Measurements from ENCODE around the gene PPFIA2.

Gene PPFIA2

DNA sequence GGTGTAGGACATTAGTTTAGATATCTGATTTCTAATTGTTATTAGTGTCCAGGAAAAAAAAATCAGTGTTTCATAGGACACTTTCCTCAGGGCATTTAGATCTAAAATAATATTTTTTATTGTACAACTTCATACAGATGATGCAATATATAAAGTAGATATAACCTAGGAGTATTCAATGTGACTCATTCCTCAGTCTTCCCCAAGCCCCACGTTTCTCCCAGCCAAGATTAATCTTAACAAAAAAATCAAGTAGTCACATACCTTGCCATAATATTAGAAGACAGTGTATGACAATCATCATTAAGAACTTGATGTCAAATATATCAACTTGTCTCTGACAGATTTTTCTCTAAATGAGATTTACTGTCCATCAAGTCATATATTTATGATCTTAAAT is 37.1 kb downstream of the PPFIA2 start:
- TF ChIP-seq FOXP2 (optimal IDR thresholded peaks at IDR 0.05; ENCODE audit: borderline replicate concordance, extremely low read depth, extremely low read length, insufficient read depth): no peak
- TF ChIP-seq SIN3A (IDR thresholded peaks at IDR 0.05; ENCODE audit: borderline replicate concordance, insufficient read depth, low read length): no peak
- no peak for TF ChIP-seq TAF1 (IDR thresholded peaks at IDR 0.05; ENCODE audit: borderline replicate concordance, insufficient read depth, low read length)
- TF ChIP-seq, protein P1, sequence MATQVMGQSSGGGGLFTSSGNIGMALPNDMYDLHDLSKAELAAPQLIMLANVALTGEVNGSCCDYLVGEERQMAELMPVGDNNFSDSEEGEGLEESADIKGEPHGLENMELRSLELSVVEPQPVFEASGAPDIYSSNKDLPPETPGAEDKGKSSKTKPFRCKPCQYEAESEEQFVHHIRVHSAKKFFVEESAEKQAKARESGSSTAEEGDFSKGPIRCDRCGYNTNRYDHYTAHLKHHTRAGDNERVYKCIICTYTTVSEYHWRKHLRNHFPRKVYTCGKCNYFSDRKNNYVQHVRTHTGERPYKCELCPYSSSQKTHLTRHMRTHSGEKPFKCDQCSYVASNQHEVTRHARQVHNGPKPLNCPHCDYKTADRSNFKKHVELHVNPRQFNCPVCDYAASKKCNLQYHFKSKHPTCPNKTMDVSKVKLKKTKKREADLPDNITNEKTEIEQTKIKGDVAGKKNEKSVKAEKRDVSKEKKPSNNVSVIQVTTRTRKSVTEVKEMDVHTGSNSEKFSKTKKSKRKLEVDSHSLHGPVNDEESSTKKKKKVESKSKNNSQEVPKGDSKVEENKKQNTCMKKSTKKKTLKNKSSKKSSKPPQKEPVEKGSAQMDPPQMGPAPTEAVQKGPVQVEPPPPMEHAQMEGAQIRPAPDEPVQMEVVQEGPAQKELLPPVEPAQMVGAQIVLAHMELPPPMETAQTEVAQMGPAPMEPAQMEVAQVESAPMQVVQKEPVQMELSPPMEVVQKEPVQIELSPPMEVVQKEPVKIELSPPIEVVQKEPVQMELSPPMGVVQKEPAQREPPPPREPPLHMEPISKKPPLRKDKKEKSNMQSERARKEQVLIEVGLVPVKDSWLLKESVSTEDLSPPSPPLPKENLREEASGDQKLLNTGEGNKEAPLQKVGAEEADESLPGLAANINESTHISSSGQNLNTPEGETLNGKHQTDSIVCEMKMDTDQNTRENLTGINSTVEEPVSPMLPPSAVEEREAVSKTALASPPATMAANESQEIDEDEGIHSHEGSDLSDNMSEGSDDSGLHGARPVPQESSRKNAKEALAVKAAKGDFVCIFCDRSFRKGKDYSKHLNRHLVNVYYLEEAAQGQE (IDR thresholded peaks at IDR 0.05; ENCODE audit: insufficient read depth in 1 of 2, low read depth in 2 of 2, low read length in 2 of 2): no peak
- TF ChIP-seq POLR2AphosphoS5 (IDR thresholded peaks at IDR 0.05; ENCODE audit: low read depth, low read length): no peak

DNA sequence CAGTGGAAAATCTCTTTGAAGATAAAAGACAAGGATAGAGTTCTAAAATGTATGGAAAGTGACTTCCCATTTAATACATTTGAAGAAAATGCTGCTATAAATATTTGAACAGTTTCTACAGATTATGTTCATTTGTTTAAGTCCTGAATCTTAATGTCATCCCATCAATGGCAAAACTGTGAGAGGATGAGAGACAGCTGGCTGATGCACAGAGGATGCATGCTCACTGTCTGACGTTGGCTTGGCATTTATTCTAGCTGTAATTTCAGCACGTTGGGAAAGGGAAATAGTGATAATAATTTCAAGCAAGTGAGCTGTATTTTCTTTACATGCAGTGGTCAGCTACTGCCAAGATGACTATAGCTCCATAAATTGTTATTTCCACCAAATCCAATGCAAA is 40.5 kb downstream of the PPFIA2 start:
- TF ChIP-seq TAF1 (IDR thresholded peaks at IDR 0.05; ENCODE audit: borderline replicate concordance, insufficient read depth, low read length) (no peak), POLR2AphosphoS5 (IDR thresholded peaks at IDR 0.05; ENCODE audit: low read depth, low read length) (no peak), FOXP2 (optimal IDR thresholded peaks at IDR 0.05; ENCODE audit: borderline replicate concordance, extremely low read depth, extremely low read length, insufficient read depth) (no peak), SIN3A (IDR thresholded peaks at IDR 0.05; ENCODE audit: borderline replicate concordance, insufficient read depth, low read length) (no peak)
- TF ChIP-seq, protein P1 (IDR thresholded peaks at IDR 0.05; ENCODE audit: insufficient read depth in 1 of 2, low read depth in 2 of 2, low read length in 2 of 2): no peak

DNA sequence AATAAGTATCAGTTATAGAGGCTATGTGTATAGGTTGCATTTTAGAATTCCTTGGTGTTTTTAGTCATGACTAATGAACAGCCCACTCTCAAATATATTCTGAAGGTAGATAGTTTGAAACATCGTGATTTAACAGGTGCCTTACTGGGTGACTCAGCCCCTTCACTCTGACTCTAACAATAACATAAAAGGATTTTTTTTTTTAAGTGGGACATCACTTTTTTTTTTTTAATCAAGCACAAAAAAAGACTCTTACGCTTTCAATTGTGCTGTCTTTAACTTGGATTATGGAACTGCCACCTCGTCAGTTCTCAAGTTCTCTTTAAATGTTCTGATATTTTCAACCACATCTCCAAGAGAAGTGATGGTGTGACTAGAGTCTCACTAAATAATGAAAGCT is 46.6 kb downstream of the PPFIA2 start:
- no peak for TF ChIP-seq SIN3A (IDR thresholded peaks at IDR 0.05; ENCODE audit: borderline replicate concordance, insufficient read depth, low read length)

DNA sequence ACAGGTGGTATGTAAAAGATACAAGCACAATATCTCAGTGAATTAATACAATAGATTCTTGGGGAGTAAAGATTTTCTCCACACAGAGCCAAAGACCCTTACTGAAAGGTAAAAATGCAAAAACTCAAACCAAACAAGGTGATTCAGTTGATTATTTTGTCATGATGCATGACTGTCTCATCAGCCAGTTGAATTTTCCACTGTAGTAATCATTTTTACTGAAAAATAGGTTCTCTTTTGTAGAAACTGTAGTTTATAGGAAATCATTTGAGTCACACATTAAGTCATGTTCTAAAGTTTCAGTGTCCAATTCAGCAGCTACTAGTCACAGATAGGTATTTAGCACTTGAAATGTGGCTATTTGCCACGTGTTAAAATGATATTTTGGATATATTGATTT is 53.6 kb downstream of the PPFIA2 start:
- TF ChIP-seq TAF1 (IDR thresholded peaks at IDR 0.05; ENCODE audit: borderline replicate concordance, insufficient read depth, low read length): no peak
- TF ChIP-seq, protein P1 (IDR thresholded peaks at IDR 0.05; ENCODE audit: insufficient read depth in 1 of 2, low read depth in 2 of 2, low read length in 2 of 2): no peak
- TF ChIP-seq POLR2AphosphoS5 (IDR thresholded peaks at IDR 0.05; ENCODE audit: low read depth, low read length): no peak

DNA sequence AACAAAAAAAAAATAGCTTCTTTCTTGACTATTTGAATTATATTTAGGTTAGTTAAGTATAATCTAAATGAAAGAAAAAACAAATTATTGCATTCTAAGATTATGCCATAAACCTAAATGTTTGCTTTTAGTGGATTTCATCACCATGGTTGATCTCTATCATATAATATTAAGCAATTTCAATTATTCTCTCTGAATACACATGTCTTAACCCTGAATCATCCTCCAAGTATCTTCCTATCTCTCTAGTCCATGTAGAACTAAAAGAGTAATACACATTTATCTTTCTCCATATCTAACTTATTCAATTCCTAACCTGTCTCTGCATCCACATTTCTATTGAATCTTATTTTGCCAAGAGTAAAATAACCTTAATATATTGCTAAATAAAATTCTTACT is 59.6 kb downstream of the PPFIA2 start:
- TF ChIP-seq TAF1 (IDR thresholded peaks at IDR 0.05; ENCODE audit: borderline replicate concordance, insufficient read depth, low read length) (no peak), SIN3A (IDR thresholded peaks at IDR 0.05; ENCODE audit: borderline replicate concordance, insufficient read depth, low read length) (no peak), FOXP2 (optimal IDR thresholded peaks at IDR 0.05; ENCODE audit: borderline replicate concordance, extremely low read depth, extremely low read length, insufficient read depth) (no peak), POLR2AphosphoS5 (IDR thresholded peaks at IDR 0.05; ENCODE audit: low read depth, low read length) (no peak)
- TF ChIP-seq, protein P1 (IDR thresholded peaks at IDR 0.05; ENCODE audit: insufficient read depth in 1 of 2, low read depth in 2 of 2, low read length in 2 of 2): no peak
